Hepatocyte (in vitro differentiated cells): ENCODE measurements around the gene KCNQ5.

Experiments used
- EZH2 ChIP-seq: fragments of 200-600 bp; sonication (generic); IDR thresholded peaks from 2 replicates; pipeline ENCODE4 v1.6.1; 2016; ENCODE audit warnings: antibody characterized with exemption, mild to moderate bottlenecking, borderline replicate concordance
- EZH2phosphoT487 ChIP-seq: fragments of 200-600 bp; sonication (generic); IDR thresholded peaks from one replicate; pipeline ENCODE4 v1.6.1; 2018; ENCODE audit warnings: antibody characterized with exemption, mild to moderate bottlenecking, low read depth, moderate library complexity; ENCODE audit not compliant: unreplicated experiment, severe bottlenecking
- TF ChIP-seq, protein P1 (sequence below): fragments of 200-600 bp; sonication (generic); IDR thresholded peaks from 2 replicates; pipeline ENCODE4 v1.5.1; 2016; ENCODE audit warnings: antibody characterized with exemption, mild to moderate bottlenecking; ENCODE audit not compliant: poor library complexity

DNA sequence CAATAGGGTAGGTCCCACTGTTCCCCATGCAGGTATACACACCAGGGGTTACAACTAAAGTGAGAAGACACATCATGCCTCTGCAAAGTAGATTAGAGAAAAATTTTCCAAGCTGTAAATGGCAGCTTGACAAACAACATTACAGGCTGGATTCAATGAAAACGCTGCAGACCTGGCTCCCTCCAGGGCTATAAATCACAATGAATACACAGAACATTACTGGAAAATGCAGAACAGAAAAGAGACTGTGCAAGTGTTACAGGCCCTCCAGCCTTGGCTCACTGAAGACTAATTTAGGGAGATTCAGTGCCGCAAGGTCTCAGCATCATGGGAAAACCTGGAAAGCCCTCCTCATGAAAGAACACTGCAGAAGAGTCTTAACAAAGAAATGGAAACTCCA lies 395.6 kb downstream of the KCNQ5 start:
- TF ChIP-seq, protein P1, sequence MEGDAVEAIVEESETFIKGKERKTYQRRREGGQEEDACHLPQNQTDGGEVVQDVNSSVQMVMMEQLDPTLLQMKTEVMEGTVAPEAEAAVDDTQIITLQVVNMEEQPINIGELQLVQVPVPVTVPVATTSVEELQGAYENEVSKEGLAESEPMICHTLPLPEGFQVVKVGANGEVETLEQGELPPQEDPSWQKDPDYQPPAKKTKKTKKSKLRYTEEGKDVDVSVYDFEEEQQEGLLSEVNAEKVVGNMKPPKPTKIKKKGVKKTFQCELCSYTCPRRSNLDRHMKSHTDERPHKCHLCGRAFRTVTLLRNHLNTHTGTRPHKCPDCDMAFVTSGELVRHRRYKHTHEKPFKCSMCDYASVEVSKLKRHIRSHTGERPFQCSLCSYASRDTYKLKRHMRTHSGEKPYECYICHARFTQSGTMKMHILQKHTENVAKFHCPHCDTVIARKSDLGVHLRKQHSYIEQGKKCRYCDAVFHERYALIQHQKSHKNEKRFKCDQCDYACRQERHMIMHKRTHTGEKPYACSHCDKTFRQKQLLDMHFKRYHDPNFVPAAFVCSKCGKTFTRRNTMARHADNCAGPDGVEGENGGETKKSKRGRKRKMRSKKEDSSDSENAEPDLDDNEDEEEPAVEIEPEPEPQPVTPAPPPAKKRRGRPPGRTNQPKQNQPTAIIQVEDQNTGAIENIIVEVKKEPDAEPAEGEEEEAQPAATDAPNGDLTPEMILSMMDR = no peak
- TF ChIP-seq EZH2phosphoT487 (no peak), EZH2 (no peak)
